NCI-H187 (cell line): Measurements from ENCODE around the gene SPINT1.
"Not testable (repeated sequence)": the region's sequence is repeated elsewhere in the genome, so short reads cannot be mapped to it uniquely, and the experiment has no call there.

Experiments used
- DNase-seq, 2 experiments: peaks; one replicate each; lab custom pipeline; 2025; lab: John Stamatoyannopoulos, UW

SPINT1 gene

GRCh38 chr15:40858706-40859105 is 14.9 kb downstream of the SPINT1 start:
- DNase-seq, result no peak

DNA sequence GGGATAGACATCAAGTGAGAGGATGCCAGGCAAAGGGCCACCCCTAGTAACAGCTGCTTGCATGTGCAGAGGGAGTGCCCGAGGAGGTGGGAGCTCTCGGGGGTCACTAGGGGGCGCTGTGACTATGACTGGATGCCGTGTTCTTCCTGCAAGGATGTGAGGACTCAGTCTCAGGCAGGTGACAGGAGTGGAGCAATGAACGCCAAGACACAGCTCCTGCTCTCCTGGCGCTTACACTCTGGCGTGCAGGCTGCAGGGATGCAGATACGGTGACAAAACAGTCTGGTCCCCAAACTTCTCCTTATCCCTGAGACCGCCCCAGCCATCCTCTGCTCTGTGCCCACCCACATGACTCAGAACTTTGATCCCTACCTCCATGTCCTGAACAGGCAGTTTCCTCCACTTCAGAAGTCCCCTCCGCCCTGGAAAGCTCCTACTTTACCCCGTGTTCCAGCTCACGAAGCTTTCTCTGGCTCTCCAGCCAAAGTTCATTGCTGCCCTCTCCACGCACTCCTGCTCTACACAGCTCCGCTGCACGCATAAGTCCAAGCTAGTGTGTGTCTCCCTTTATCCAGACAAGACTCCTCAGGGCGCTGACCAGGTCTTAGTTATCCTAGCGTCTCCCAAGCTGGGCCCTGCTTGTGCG is 15.5 kb downstream of the SPINT1 start:
- DNase-seq, result no peak

DNA sequence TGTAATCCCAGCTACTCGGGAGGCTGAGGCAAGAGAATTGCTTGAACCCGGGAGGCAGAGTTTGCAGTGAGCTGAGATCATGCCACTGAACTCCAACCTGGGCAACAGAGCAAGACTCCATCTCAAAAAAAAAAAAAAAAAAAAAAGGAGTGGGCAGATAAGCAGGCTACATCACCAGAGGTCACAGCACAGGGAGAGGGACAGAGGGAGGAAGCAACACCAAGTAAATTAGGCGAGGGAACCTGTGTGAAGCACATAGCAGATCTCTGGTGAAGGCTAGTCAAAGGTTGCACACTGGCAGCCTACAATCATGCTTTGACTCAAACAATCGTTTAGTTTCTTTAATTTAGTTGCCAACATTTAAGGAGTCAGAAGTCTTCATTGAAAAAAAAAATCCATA is 17.3 kb downstream of the SPINT1 start:
- DNase-seq, result not testable (repeated sequence)

DNA sequence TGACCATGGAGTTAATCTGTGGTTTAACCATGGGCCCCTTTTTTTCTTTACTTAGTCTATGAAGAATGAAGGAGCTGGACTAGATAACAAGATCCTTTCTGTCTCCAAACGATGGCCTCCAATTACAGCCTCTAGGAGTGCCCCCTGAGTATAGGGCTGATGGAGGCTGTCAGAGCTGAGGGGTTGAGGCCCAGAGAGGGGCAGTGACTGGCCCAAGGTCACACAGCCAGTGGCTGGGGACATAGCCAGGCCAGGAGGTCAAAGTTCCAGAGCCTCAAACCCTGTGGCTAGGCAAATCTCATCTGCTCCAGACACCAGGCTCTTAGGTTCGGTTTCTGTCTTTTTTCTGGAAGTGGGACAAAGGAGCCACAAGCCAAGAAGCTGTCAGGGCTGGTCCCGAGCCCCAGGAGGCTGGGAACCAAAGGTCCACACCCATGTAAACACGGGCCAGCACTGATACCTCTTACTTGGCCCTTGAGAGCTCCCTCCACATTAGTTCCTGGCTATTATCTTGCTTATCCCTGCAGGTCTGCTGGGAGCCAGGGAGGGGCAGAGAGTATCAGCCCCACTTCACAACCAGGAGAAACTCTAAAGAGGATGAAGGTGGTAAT is 19.9 kb downstream of the SPINT1 start:
- DNase-seq, result no peak

DNA sequence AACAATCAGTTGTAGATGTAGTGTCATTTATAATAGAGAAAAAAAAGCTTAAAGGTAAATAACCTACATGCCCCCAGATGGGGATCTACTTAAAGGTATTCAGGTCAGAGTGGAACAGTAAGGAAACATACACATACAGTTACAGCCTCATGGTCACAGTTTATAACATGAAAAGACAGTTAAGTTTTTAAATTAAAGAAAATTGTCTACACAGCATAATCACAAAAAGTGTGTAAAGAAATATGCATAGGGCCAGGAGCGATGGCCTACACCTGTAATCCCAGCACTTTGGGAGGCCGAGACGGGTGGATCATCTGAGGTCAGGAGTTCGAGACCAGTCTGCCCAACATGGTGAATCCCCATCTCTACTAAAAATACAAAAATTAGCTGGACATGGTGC is 23.4 kb downstream of the SPINT1 start:
- no peak for DNase-seq

- no peak for DNase-seq
Observed at GRCh38 chr15:40869686-40870085, 25.8 kb downstream of the SPINT1 start.

DNA sequence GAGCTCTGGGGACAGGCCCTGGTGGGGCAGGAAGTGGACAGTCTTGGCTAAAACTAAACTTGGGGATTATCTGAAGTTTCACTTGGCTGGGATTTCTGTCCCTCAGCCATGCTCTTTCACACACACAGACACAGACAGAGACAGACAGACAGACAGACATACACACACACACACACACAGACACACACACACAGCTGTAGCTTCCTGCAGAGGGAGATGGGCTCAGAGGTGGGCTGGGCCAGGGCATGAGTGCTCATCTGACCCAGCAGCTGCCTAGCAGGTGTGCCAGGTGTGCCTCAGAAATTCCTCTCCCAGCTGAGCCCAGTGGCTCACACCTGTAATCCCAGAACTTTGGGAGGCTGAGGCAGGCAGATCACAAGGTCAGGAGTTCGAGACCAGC is 26.9 kb downstream of the SPINT1 start:
- no peak for DNase-seq

DNA sequence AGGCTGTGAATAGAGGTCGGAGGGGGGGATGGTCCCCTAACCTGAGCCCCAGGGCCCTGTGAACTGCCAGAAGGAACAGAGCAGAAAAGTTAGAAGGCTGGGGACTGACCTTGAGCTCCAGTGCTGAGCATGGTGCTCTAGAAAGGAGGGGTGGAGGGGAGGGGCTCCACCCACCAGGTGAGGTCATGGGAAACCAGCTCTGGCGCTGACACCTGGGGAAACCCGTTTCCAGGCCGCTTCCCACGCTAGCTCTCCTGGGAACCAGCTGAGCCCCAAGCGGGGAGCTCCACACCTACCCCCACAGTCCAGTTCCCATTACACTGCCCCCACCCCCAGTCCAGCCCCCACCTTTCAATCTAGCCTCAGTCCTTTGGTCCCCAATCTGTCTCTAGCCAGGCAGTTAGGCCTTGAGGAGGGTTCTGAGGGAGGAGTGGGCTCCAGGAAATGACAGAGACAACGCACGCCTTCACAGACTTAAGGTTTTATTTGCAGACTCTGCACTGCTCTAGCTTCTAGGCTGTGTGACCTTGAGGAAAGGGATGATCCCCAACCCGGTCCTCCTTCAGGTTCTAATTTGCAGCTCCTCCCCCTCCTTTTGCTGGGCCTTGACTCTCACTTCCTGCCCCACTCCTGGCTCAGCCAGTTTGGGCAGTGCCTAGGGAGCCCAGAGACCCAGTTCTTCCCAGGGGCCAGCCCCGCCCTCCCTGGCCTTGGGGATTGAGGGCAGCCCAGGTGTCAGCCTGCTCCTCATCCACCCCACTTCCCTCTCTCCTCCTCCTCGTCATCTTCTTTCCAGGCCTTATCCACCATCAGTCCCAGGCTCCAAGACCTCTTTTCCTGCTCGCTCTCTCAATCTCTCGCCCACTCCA is 28.1 kb downstream of the SPINT1 start:
- no peak for DNase-seq

GRCh38 chr15:40872791-40873693 is 29.2 kb downstream of the SPINT1 start:
- no peak for DNase-seq

DNA sequence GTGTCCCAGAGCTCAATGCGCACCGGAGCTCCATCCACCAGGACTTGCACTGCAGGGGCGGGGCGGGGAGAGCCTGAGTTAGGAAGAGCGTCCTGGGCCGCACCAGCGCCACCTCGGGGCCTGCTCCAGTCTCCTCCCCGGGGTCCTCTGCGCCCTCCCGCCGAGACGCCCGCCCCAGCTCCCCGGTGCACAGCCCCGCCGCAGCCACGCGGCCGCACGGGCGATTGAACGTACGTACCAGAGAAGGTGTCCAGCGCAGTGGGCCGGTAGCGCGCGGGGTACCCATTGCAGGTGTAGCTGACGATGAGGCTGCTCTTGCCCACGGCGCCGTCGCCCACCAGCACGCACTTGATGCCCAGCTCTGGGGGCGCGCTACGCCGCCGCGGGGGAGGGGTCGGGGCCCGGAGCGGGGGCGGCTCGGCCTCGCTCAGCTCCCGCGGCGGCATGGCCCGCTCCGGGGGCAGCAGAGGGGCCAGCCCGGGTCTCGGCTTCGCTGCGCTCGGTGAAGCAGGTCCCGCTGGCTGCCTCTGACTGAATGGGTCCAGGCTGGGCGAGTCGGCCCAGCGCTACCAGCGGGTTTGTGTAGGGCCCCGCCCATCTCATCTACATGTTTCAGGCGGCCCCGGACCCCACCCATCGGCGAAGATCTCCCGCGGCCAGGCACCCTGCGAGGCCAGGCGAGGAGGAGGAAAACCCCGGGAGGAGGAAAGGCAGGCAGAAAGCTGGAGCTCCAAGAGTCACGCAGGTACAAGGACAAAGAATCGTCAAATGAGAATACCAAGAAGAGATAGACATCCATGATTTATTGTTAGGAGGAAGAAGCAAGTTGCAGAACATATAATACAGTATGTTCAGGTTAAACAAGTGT is 30.1 kb downstream of the SPINT1 start, which contains the start of gene RHOV:
TSS of gene RHOV (minus strand) at position 541 of the 868 bp plus-strand sequence. CDS start at position 446, 95 bp downstream.
- peak in 1 of 2 experiments; percentile 10 for DNase-seq

DNA sequence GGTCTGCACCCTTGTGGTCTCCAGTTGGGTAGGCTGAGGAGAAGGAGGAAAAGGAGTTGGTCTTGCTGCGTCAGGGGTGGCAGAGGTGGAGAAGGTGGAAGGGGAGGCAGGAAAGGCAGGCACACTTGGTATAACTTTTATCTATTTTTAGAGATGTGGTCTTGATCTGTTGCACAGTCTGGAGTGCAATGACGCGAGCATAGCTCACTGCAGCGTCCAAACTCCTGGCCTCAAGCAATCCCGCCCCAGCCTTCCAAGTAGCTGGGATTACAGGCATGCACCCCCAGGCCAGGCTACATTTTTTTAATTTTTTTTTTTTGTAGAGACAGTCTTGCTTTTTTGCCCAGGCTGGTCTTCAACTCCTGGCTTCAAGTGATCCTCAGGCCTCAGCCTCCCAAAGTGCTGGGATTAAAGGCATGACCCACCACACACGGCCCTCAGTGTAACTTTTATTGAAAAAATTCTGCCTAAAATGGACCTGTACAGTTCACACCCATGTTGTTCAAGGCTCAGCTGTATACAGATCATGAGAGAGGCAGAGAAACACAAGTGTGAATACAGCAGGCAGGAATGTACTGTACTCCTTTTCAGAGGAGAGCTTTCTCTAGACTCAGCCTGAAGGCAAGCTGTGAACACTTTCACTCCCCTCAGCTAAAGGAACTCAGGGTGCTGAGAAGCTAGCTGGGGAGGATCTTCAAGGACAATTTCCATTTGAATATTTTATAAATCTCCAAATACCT is 32.3 kb downstream of the SPINT1 start:
- DNase-seq, result no peak

- DNase-seq, result no peak
Observed at GRCh38 chr15:40877694-40878093, 33.8 kb downstream of the SPINT1 start.

DNA sequence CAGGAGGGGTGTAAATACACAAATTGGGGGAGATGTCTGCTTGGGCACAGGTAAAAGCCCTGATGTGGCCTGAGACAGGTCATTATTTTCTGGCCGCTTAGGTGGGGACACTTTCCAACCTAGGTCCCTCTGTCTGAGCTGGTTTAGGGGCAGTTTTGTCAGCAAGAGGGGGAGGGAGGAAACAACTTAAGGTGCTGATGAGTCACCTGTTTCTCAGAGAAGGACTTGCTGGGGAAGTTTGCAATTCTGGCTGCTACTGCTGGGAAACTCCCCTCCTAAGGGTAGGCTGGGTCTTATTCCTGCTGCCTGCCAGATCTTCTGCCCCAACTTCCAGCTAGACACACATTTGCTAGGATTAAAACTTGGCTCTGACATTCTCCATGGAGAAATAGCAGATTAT is 34.9 kb downstream of the SPINT1 start:
- DNase-seq, result no peak

DNA sequence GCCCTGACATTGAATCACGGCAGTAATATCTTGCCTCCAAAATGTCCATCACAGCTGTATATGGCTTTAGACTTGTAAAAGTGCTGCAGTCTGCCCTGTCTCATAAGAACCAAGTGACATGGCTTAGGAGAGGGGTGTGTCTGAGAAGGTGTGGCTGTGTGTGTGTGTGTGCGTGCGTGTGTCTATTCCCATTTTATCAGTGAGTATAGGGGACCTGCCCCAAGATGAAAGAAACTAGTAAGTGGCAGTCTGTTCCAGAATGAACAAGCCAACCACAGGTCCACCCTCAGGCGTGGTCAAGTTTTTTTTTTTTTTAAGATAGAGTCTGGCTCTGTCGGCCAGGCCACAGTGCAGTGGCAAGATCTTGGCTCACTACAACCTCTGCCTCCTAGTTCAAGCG is 35.8 kb downstream of the SPINT1 start:
- DNase-seq, result no peak

DNA sequence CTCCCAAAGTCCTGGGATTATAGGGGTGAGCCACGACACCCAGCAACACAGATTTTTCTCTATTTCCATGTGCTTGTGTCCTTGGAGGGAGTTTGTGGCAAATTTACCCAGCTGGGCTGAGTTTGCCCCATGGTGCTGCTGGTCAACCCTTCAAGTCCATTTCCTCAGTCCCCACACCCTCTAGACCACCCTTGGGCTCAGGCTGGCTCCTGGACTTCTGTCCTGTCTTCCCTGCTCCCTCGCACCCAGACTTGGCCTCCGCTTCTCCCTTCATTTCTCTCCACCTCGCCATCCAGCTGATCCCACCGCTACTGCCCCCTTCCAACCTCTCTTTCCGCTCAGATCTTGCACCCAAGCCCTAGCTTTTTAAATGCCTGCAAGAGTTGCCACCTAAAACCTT is 37.5 kb downstream of the SPINT1 start:
- no peak for DNase-seq

- DNase-seq, result no peak
Observed at GRCh38 chr15:40886586-40886985, 42.7 kb downstream of the SPINT1 start.

GRCh38 chr15:40889112-40889511 is 45.3 kb downstream of the SPINT1 start:
- no peak for DNase-seq

- no peak for DNase-seq
Observed at GRCh38 chr15:40891138-40891537, 47.3 kb downstream of the SPINT1 start.

DNA sequence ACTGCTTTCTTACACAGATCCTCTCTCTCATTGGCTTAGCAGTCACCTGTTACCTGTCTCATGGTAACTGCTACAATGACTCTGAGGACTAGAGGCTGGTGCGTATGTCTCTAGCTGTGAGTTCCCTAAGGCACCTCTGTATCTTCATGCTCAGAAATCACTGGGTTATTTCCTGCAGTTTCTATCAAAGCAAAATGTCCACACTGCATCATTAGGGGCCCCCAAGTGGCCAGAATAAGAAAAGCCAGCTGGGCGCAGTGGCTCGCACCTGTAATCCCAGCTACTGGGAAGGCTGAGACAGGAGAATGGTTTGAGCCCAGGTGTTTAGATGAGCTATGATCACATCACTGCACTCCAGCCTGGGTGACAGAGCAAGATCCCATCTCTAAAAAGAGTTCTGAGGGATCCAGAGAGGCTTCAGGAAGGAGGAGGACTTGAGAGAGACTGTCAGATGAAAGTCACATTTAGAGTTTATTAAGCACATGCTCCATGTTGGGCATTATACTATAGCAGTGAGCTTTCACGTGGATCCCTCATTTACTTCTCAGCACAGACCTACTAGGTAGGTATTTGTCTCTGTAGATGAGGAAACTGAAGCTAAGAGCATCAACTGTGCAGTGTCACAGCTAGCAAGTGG is 48.1 kb downstream of the SPINT1 start:
- no peak for DNase-seq
